Liver (tissue), 3 donors: Measurements from ENCODE around the gene UGT1A8.

Experiments used
- SP1 ChIP-seq: IDR thresholded peaks from 2 replicates; pipeline ENCODE4 v1.6.1; 2018; ENCODE audit warnings: antibody characterized with exemption, mild to moderate bottlenecking
- TF ChIP-seq, protein P1 (sequence below): fragments of 150-350 bp; IDR thresholded peaks from 2 replicates; pipeline ENCODE4 v1.5.1; 2017; ENCODE audit warnings: improper control_type of control experiment, low read depth, low read length; ENCODE audit not compliant: missing input control
- donor health status: healthy.
- donor health status: healthy.

DNA sequence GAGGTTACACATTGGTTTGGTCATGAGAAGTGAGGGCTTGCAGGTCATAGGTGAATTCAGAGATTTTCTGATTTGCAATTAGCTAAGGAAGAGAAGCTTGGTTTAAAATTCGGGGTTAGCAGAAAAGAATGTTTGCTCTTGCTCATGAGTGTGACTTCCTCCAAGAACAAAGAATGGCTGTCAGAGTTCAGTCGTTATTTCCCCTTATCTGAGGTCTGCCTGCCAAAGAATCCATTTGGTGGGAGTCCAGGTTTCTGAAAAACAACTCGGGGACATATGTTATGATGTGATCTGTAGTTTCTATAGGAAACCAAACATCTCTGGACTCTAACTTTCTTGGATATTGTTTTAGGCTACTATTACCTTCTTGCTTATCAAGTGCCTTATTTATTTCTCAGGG, 72.1 kb downstream of the UGT1A8 start:
- TF ChIP-seq, protein P1, sequence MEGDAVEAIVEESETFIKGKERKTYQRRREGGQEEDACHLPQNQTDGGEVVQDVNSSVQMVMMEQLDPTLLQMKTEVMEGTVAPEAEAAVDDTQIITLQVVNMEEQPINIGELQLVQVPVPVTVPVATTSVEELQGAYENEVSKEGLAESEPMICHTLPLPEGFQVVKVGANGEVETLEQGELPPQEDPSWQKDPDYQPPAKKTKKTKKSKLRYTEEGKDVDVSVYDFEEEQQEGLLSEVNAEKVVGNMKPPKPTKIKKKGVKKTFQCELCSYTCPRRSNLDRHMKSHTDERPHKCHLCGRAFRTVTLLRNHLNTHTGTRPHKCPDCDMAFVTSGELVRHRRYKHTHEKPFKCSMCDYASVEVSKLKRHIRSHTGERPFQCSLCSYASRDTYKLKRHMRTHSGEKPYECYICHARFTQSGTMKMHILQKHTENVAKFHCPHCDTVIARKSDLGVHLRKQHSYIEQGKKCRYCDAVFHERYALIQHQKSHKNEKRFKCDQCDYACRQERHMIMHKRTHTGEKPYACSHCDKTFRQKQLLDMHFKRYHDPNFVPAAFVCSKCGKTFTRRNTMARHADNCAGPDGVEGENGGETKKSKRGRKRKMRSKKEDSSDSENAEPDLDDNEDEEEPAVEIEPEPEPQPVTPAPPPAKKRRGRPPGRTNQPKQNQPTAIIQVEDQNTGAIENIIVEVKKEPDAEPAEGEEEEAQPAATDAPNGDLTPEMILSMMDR: no peak
- no peak for TF ChIP-seq SP1
